Nasal cavity respiratory epithelium epithelial cell of viscerocranial mucosa (primary cell): ENCODE data around the gene OPTC. TPM values are rescaled to one million over a fixed set of nuclear protein-coding genes. Genes with fewer than 3 reads are reported as not detected.

ENCODE experiments used
- total RNA-seq: library from RNA; depleted of rRNA; stranded (reverse); fragments of >200 nt; gene quantifications from 2 replicates; pipeline ENCODE4 v1.2.3, GENCODE V29; 2014

OPTC gene, protein sequence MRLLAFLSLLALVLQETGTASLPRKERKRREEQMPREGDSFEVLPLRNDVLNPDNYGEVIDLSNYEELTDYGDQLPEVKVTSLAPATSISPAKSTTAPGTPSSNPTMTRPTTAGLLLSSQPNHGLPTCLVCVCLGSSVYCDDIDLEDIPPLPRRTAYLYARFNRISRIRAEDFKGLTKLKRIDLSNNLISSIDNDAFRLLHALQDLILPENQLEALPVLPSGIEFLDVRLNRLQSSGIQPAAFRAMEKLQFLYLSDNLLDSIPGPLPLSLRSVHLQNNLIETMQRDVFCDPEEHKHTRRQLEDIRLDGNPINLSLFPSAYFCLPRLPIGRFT
- not detected in 2 replicates for total RNA-seq

DNA sequence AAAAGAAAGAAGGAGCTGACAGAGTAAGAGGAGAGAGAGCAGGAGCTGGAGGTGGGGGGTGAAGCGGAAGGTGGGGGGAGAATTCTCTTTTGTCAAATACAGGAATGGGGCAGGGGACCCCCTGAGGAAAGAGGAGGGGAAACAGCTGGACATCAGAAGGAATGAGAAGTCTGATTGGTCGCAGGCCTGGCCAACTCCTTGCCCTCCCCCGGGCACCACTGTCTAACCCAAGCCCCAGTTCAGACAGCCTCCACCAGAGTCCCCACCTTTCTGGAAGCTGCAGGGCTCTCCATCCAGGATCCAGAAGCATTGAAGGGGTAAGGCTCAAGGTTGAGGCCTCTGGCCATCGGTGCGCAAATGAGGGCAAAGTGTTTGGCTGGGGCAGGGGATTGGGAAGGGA, at the start of gene OPTC:
Gene OPTC (plus strand): TSS at position 253 of the 400 bp plus-strand sequence. CDS start 1,853 bp downstream, outside the sequence.

DNA sequence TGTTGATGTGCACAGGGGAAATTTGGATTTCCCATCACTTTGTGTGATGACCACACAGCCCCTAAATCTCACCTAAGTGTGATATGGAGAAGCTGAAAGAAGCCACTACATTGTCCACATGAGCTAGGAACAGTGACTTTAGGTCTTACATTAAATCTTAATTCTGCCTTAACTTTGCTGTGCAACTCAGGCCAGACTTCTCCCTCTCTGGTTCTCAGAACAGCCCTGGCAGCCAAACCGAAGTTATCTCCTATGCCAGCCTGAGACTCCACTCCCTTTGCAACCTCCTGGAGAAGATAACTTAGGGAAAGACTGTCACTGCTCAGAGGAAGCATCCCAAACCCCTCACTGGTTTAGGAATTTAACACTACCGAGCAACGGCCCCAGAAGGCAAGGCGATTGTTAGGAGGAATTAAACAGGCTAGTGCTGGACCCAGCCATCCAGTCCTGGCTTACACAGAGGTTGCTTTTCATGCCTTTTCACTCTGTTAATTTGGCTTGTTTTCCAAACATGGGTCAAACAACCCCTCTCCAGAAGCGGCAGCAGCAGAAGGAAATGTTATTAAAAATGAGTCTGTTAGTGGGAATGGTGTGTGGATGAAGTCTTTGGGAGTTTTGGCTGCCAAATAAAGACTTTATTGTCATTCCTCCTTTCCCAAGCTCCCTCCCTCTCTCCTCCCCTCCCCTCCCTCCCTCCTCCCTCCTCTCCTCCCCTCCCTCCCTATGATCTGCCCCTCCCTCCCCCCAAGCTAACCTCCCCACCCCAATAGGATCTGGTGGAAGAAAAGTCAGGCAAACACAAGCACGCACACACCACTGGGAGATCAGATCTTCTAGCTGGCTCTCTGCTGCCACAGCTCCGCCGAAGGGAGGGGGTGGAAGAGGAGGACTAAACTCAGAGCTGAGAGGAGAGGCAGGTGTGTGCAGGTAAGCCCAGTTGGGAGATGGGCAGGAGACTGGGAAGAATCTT, 18.7 kb upstream of the OPTC start, which contains the start of gene PRELP:
Gene PRELP (plus strand): TSS at position 795 of the 970 bp plus-strand sequence. CDS start 7,379 bp downstream, outside the sequence.

Other genes starting within 250 kb of the OPTC start
- gene BTG2, start 188.6 kb upstream of the OPTC start, total RNA-seq, result 24.6 and 46.8 TPM in 2 replicates
- gene FMOD, start 143.0 kb upstream of the OPTC start, total RNA-seq, result 0.28 TPM in 1 of 2 replicates, not detected in the other
- gene PRELP, start 18.3 kb upstream of the OPTC start, total RNA-seq, result not detected in 2 replicates
- gene ATP2B4, start 132.7 kb downstream of the OPTC start, total RNA-seq, result 46.8 and 194 TPM in 2 replicates